ENCODE results near the gene DIP2C. TPM values are rescaled to one million over a fixed set of nuclear protein-coding genes. Genes with fewer than 3 reads are reported as not detected.

DIP2C gene
- total RNA-seq, 2 donors from 2014 or later, result 13.0 to 13.7 TPM

DNA sequence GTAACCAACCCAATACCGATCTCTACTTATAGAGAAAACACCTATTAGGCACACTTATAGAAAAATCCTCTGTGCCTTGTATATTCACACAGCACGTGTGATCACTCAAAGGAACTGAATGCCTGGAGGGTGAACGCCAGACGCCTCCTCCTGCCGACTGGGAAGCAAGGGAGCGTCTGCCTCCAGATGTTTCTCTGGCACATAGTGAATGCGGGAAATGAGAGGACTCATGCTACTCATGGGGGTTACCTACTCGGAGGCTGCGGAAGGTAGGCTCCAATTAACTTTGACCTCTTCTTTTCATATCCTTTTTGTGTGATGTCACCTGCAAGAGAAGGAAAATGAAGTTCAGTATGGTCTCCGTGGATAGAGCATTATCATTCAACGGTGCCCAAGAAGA is 203.3 kb downstream of the DIP2C start:
- Histone ChIP-seq H3K36me3 (ENCODE audit: control insufficient read depth, insufficient read depth, low read length) (peaks cover 9% of the 10 kb centered on the region), H3K9me3 (ENCODE audit: control insufficient read depth, low read length) (no peaks in the 10 kb centered on the region), H3K4me1 (ENCODE audit: control insufficient read depth, insufficient read depth, low read length) (no peaks in the 10 kb centered on the region), H3K9ac (ENCODE audit: extremely low read depth, low read length, poor library complexity, severe bottlenecking) (no peak overlapping the region), H3K27me3 (ENCODE audit: control insufficient read depth, insufficient read depth, low read length, poor library complexity, severe bottlenecking) (peaks cover 18% of the 10 kb centered on the region), H3K4me3 (ENCODE audit: low read length) (no peak overlapping the region), H3K27ac (ENCODE audit: low read depth, low read length) (no peak overlapping the region)
- Mint-ChIP-seq H3K4me3 (no peak overlapping the region), H3K9me3 (no peaks in the 10 kb centered on the region), H3K36me3 (ENCODE audit: low read depth) (peaks cover 10% of the 10 kb centered on the region), H3K27me3 (ENCODE audit: insufficient read depth) (no peaks in the 10 kb centered on the region), H3K27ac (no peak overlapping the region), H3K4me1 (peaks cover 4% of the 10 kb centered on the region)
- TF ChIP-seq, protein P1, sequence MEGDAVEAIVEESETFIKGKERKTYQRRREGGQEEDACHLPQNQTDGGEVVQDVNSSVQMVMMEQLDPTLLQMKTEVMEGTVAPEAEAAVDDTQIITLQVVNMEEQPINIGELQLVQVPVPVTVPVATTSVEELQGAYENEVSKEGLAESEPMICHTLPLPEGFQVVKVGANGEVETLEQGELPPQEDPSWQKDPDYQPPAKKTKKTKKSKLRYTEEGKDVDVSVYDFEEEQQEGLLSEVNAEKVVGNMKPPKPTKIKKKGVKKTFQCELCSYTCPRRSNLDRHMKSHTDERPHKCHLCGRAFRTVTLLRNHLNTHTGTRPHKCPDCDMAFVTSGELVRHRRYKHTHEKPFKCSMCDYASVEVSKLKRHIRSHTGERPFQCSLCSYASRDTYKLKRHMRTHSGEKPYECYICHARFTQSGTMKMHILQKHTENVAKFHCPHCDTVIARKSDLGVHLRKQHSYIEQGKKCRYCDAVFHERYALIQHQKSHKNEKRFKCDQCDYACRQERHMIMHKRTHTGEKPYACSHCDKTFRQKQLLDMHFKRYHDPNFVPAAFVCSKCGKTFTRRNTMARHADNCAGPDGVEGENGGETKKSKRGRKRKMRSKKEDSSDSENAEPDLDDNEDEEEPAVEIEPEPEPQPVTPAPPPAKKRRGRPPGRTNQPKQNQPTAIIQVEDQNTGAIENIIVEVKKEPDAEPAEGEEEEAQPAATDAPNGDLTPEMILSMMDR (conservative IDR thresholded peaks at IDR 0.05), result no peak
- DNase-seq, result peak; percentile 38
- WGBS, 2 experiments (ENCODE audit: insufficient coverage in 1 of 2, insufficient read length in 1 of 2), result 69 to 70% methylated on average over 11 of the region's 11 CpGs

DNA sequence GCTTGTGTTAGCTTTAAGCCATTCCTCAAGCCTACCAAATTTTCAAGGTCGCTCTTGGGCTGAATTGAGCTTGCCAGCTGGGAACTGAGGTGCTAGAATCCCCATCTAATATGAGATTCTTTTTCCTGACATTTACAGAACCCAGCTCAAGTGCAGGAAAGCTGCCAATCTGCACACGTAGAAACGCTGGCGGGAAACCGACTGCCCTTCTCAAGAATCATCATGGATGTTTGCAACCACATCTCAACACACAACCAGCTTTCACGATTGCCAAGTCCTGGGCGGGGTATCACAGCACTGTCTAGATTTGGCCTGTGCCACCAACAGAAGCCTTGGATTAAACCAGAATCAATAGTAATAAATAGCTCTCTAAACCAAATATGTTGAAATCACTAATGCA is 203.7 kb downstream of the DIP2C start:
- WGBS, 2 experiments (ENCODE audit: insufficient coverage in 1 of 2, insufficient read length in 1 of 2), result 91 to 96% methylated on average over 7 of the region's 7 CpGs
- Histone ChIP-seq H3K9me3 (ENCODE audit: control insufficient read depth, low read length) (no peaks in the 10 kb centered on the region), H3K4me3 (ENCODE audit: low read length) (no peak overlapping the region), H3K36me3 (ENCODE audit: control insufficient read depth, insufficient read depth, low read length) (peaks cover 9% of the 10 kb centered on the region), H3K27me3 (ENCODE audit: control insufficient read depth, insufficient read depth, low read length, poor library complexity, severe bottlenecking) (peaks cover 18% of the 10 kb centered on the region), H3K4me1 (ENCODE audit: control insufficient read depth, insufficient read depth, low read length) (no peaks in the 10 kb centered on the region), H3K9ac (ENCODE audit: extremely low read depth, low read length, poor library complexity, severe bottlenecking) (no peak overlapping the region), H3K27ac (ENCODE audit: low read depth, low read length) (no peak overlapping the region)
- Mint-ChIP-seq H3K4me3 (no peak overlapping the region), H3K9me3 (no peaks in the 10 kb centered on the region), H3K4me1 (peaks cover 1% of the 10 kb centered on the region), H3K36me3 (ENCODE audit: low read depth) (peaks cover 10% of the 10 kb centered on the region), H3K27me3 (ENCODE audit: insufficient read depth) (no peaks in the 10 kb centered on the region), H3K27ac (no peak overlapping the region)
- TF ChIP-seq, protein P1 (conservative IDR thresholded peaks at IDR 0.05), result no peak
- no peak for DNase-seq

GRCh38 chr10:484925-485661 is 204.4 kb downstream of the DIP2C start:
- Mint-ChIP-seq H3K4me3 (no peak overlapping the region), H3K4me1 (no peaks in the 10 kb centered on the region), H3K9me3 (no peaks in the 10 kb centered on the region), H3K27me3 (ENCODE audit: insufficient read depth) (no peaks in the 10 kb centered on the region), H3K27ac (no peak overlapping the region), H3K36me3 (ENCODE audit: low read depth) (peaks cover 11% of the 10 kb centered on the region)
- Histone ChIP-seq H3K4me3 (ENCODE audit: low read length) (peak overlapping the region; percentile 33), H3K27ac (ENCODE audit: low read depth, low read length) (no peak overlapping the region), H3K9ac (ENCODE audit: extremely low read depth, low read length, poor library complexity, severe bottlenecking) (peak overlapping the region; percentile 27), H3K4me1 (ENCODE audit: control insufficient read depth, insufficient read depth, low read length) (no peaks in the 10 kb centered on the region), H3K9me3 (ENCODE audit: control insufficient read depth, low read length) (no peaks in the 10 kb centered on the region), H3K36me3 (ENCODE audit: control insufficient read depth, insufficient read depth, low read length) (peaks cover 9% of the 10 kb centered on the region), H3K27me3 (ENCODE audit: control insufficient read depth, insufficient read depth, low read length, poor library complexity, severe bottlenecking) (peaks cover 18% of the 10 kb centered on the region)
- TF ChIP-seq, protein P1 (conservative IDR thresholded peaks at IDR 0.05), result no peak
- WGBS, 2 experiments (ENCODE audit: insufficient coverage in 1 of 2, insufficient read length in 1 of 2), result 60 to 71% methylated on average over 28 to 31 of the region's 31 CpGs
- peak; percentile 42 for DNase-seq
